HG02678 (cell line): ENCODE results near the gene TRUB2.
"Not testable (repeated sequence)": the region's sequence is repeated elsewhere in the genome, so short reads cannot be mapped to it uniquely, and the experiment has no call there.

Experiments used
- ATAC-seq: cut with Tn5 transposase; IDR thresholded peaks from one replicate; pipeline ENCODE4 v1.9.1; 2021; ENCODE audit warnings: mild to moderate bottlenecking, moderate library complexity; ENCODE audit not compliant: unreplicated experiment

TRUB2 gene

DNA sequence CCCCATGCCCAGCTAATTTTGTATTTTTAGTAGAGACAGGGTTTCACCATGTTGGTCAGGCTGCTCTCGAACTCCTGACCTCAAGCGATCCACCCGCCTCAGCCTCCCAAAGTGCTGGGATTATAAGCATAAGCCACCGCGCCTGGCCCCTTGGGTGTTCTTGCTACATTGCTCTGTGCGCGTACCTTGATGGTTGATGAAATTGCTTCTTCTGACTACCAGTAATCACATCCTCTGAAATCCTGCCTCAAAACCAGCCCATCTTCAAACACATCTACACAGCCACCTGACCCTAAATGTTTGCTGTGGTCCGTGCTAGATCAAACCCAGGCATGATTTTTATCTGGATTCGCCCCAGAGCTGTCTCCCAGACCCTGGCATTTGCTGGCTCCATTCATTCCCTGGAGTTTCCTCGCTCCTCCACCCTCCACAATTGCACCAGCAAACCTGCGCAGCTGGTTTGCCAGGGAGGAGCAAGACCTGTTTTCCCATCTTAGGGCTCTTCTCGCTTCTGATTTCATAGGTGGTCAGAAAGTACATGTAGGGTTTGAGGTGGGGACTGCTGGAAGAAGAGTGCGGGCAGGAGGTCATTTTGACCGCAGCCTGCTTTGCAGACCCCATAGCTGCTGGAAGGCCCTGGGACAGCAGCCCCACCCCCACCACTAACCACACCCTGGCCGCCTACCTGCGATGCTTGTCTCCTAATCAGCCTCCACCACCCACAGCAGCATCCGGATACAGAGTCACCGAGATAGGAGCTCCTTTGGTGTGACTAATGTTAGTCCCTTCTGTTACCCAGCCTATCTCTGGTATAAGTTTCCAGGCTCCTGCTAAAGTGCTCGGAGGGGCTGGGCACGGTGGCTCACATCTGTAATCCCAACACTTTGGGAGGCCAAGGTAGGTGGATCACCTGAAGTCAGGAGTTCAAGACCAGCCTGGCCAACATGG, 23.4 kb downstream of the TRUB2 start:
- ATAC-seq = no peak

DNA sequence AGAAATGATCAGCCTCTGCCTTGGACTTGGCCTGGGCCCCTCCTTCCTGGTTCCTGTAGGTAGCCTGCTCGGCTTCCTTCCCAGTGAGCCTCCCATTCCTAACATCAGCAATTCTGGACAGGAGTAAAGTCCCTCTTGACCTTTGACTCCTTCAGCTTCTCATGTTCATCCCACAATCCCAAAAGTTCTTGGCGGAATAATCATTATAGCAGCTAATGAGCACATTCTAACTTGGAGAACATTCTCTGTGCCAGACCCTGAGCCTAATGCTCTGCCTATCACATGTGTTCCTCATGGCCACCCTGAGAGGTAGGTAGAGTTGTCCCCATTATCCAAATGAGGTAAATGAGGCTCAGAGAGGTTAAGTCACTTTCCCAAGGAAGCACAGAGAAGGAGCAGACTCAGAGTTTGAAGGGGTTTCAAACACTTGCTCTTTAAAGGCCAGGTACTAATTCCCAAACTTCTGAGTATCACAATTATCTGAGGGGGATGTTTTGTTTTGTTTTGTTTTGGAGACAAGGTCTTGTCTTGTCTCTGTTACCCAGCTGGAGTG, 24.9 kb downstream of the TRUB2 start:
- ATAC-seq = no peak

DNA sequence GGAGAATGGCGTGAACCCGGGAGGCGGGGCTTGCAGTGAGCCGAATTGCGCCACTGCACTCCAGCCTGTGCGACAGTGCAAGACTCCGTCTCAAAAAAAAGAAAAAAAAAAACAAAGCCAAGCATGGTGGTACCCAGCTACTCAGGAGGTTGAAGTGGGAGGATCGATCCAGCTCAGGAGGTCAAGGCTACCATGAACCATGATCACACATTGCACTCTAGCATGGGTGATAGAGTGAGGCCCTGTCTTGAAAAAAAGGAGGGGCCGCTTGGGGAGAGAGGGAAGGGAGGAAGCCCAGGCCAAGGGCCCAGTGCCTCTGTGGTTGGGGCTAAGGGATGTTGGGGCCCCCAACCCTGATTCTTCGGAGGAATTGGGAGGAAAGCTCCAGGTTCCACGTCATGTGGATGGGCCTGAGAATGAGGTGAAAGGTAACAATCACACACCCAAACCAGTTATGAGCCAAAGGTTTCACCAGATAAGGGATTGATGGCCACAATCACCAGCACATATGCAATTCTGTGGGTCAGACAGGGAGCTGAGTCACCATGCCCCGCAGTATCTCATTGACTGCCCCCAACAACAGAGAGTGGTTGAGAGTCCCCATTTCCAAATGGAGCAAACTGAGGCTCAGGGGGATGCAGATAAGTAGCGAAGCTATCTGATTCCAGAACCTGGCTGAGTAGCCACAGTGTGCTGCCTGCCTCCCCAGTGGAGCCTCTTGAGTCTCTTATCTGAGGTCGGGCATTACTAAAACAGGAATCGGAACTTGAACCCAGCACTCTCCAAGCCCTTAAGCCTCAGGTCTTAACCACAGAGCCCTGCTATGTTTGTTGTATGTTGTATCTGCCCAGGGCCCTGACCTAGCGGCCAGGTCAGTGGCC, 25.7 kb downstream of the TRUB2 start:
- no peak for ATAC-seq

DNA sequence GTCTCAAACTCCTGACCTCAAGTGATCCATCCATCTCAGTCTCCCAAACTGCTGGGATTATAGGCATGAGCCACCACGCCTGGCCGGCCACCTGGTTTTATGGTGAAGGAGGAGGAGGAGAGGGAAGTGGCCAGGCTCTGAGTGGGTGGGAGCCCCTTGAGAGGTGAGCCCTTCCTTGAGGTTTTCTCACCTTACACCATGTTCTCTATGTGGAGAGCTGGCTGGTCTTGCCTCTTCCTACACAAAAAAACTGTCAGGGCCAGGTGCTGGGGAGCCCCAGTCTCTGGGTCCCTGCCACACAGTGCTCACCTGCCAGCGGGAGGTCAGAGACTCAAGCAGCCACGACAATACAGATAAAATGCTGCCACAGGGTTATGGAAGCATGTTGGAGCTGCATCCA, 28.1 kb downstream of the TRUB2 start:
- no peak for ATAC-seq

DNA sequence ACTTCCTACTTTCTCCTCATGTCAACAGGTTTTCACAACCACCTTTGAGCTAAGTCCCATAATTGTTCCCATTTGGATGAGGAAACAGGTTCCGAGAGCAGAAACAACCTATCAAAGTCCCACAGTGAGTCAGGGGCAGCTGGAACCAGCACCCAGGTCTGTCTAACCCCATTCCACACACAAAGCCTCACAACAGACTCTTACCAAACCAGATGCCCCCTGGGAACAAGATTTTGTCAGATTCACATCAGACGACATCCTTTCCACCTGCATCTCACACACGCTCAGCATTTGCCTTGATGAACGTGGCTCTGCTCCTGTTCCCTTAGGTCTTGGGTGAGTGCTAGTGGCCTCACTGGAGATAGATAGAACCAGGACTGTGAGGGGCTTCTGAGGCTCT, 29.2 kb downstream of the TRUB2 start:
- no peak for ATAC-seq

DNA sequence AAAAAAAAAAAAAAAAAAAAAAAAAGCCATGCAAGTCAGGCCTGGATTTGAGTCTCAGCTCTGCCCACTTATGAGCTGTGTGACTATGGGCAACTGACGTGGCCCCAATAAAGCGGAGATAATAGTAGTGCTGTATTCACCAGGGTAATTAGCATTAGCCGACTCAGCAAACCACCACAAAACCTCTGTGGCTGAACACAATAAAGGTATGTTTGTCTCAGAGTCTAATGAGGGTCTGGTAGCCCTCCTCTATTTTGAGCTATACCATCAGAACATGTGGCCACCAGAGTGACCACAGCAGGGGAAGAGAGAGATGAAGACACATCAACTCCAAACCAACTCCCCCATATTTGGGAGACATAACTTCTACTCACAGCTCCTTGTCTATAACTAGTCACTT, 30.2 kb downstream of the TRUB2 start:
- ATAC-seq = no peak

DNA sequence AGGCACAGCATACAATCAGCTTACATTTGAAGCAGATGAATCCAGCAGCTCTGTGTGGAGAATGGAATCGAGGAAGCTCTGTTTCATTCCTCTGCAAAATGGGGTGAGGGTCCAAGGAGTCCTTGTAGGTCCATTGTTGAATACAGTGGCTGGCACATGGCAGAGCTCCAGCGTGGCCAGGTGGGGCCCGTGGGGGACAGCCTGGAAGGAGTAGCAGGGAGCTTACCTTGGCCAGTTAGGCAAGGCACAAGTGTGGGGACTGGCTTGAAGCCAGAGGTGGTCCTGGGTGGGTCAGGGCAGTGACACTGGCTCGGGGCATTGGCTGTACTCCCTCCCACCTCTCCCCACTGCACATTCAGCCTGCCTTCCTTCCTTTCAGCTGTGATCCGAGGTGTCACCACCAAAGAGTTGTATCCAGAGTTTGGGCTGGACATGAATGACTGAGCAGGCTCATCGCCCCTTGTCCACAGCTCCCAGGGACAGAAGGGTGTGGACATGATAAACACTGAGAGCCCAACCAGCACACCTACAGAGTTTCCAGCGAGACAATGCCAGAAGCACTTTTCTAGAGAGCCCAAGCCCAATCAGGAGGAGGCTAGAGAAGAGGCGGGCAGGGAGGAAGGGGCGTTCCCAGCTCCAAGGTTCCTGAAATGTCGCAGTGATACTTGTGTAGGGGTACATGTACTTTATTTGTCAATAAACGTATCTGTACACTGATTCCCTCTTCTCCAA, 33.8 kb downstream of the TRUB2 start:
- no peak for ATAC-seq

DNA sequence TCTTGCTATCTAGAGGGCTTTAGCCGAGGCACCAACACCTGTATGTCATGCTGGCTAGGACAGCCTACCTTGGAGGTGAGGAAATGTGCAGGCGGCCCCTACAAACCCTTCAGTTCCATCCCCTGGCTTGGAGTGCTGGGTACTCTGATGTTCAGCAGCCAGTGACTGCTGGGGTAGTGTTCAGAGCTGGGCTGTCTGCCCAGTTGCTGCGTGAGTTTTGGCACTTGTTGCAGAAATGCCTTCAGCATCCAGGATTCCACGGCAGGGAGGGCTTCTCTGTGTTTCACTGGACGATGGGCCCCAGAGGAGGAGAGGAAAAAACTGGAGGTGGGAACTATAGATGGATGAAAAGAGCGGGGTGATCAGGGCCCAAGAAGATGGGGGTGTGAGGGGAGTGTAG, 35.8 kb downstream of the TRUB2 start:
- ATAC-seq = no peak

DNA sequence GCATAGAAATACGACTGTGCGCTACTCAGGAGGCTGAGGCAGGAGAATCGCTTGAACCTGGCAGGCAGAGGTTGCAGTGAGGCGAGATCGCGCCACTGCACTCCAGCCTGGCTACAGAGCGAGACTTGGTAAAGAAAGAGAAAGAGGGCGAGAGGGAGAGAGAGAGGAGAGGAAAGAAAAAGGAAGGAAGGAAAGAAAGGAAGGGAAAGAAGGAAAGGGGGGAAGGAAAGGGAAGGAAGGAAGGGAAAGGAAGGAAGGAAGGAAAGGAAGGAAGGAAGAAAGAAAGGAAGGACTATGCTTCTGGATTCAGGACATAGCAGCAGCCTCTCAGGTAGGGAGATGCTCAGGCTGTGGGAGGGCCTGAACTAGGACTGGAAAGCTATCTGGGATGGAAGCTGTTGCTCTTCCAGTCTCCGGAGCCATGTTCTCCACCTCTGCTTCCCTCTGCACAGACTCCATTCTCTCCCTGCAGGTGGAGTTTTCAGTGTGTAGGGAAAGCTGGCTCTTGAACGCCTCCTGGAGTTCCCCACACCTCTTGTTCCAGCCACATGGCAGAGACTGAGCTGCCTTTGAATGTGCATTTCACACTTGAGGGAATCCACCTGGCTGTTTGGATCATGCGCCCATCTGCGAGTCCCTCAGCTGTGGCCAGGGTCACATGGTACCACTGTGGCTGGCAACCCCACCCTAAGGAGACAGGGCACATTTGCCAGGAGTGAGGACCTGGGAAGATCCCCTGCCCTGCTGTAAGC, 37.0 kb downstream of the TRUB2 start:
- no peak for ATAC-seq

DNA sequence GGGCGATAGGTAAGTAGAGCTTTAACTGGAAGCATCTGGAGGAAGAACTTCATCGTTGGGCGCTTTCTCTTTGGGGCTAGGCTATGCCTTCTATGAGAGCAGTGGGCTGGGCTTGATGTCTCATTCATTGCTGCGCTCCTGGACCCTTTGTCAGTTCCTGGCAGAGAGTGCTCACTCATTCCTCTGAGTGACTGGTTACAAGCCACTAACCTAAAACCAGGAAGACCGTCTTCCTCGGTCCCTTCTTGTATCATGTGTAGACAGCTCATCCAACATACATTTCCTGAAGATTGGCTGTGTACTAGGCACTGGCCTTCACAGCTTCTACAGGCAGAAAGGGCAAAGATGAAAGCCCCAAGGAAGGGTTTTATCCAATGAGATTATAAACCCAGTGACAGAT, 39.7 kb downstream of the TRUB2 start:
- ATAC-seq = no peak

DNA sequence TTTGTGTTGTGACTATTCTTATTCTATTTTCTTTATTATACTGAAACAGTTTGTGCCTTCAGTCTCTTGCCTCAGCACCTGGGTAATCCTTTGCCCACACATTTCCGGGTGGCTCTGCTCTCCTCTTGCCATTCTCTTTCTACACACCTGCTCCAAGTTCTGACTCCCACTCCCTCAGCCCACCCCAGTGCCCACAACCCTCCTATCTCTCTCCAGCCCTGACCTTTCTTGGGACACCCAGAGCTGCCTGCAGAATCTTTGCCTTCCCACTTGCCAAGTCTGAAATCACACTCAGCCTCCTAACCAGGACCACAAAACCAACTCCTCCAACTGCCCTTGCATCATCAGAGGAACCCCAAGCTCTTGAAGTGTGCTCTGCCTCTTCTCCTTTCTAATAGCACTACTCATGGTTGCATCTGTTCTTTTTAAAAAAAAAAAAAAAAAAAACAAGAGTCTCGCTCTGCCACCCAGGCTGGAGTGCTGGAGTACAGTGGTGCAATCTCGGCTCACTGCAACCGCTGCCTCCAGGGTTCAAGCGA, 42.1 kb downstream of the TRUB2 start:
- ATAC-seq = no peak

DNA sequence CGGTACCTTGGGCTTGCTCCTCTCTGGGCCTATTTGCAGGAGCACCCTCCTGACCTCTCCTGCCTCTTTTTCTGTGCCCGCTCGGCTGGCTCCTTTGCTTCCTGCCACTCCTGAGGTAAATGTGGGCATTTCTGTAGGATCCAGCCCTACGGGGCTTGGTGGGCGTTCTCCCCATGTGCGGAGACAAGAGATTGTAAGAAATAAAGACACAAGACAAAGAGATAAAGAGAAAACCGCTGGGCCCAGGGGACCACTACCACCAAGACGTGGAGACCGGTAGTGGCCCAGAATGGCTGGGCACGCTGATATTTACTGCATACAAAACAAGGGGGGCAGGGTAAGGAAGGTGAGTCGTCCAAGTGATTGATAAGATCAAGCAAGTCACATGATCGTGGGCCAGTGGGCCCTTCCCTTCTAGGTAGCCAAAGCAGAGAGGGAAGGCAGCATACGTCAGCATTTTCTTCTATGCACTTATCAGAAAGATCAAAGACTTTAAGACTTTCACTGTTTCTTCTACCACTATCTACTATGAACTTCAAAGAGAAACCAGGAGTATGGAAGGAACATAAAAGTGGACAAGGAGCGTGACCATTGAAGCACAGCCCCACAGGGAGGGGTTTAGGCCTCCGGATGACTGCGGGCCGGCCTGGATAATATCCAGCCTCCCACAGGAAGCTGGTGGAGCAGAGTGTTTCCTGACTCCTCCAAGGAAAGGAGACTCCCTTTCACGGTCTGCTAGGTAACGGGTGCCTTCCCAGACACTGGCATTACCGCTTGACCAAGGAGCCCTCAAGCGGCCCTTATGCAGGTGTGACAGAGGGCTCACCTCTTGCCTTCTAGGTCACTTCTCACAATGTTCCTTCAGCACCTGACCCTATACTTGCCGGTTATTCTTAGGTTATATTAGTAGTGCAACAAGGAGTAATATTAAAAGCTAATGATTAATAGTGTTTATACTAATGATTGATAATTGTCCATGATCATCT, 42.9 kb downstream of the TRUB2 start:
- not testable (repeated sequence) for ATAC-seq

DNA sequence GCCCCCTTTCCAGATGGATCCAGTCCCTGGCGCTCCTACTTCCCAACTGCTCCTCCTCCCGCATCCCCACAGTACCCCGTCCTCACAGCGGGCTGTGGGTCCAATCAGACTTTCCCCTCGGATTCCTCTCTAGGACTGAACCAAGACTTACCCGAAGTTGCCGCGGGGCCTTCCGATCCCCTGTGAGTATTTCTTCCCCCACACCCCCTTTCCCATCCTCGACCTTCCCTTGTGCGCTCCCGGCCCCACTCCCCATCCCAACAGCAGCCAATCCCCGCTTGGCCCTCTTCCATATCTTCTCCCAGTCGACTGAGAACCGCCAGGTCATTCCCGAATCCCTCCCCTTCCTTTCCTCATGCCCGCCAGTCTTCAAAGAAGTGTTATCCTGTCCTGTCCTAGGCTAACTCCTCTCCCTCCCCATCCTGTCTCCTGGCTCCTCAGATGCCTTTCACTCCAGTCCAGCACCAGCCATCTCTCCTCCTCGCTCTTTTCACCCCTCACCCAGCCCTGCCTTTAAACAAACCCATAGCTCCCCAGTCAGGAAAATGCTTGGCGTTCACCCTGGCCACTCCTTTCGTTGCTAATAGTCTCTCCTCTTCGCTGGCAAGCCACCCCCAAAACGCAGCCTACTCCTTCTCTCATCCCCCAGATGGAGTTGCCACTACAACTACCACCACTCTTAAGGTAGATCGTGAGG, 45.5 kb downstream of the TRUB2 start:
- no peak for ATAC-seq

DNA sequence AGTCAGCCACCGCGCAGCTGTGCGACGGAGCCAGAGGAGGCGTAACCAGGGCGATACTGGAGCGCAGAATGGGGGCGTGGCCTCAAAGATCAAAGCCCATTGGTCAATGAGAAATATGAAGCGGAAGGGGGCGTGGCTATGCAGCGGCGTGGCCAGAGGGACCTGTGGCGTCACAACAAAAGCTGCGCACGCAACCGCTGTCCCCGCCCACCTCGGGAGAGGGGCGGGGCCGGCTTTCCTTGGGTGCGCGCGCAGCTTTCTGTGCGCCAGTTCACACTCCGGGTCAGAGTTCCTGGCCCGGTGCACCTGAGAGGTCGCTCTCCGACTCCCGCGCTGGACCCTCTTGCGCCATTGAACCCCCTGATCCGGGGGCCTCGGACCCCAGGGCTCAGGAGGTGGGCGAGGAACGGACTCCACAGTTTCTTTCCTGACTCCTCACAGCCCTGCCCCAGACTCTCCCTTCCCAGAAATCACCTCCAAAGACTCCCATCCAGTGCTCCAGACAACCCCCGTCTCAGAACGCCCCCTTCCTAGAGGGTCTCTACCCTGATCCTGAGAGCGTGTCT, 46.2 kb downstream of the TRUB2 start, which contains the start of gene SWI5:
SWI5 (plus strand) TSS at position 269 of the 566 bp plus-strand sequence.
- ATAC-seq = peak; percentile 98

DNA sequence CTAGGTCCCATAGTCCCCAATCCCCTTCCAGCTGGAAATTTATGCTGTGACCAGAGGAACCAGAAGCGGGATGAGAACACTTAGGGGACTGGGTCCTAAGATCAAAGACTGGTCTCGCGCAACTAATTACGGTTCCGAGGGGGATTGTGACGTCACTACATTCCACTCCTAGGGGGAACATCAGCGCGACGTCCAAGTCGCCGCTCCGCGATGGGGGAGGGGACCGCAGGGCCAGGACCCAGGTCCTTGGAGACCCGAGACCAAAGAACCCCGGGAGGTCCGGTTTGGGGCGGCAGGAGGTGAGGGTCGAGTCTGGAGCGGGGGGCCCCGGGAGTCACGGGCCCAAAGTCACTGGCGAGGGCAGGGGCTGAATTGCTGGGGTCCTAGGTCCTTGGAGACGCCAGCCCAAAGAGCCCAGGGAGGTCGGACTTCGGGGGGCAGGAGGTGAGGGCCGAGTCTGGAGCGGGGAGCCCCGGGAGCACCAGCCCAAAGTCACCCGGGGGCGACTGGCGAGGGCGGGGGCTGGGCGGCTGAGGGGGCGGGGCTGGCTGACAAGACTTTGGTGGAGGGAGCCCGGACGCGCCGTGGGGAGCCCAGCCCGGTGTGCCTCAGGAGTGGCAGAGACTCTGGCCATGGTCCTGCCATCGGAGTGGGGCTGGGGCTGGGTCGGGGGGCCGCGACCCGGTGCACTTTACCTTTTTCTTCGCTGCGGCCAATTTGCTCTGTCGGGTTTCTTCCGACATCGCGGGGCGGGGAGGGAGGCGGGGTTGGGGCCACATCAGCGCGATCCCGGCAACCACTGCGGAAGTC, 46.8 kb downstream of the TRUB2 start, which contains the start of gene GOLGA2:
GOLGA2 (minus strand) TSS at position 810 of the 810 bp plus-strand sequence; CDS start at position 779, 31 bp downstream.
- ATAC-seq = peak; percentile 43

DNA sequence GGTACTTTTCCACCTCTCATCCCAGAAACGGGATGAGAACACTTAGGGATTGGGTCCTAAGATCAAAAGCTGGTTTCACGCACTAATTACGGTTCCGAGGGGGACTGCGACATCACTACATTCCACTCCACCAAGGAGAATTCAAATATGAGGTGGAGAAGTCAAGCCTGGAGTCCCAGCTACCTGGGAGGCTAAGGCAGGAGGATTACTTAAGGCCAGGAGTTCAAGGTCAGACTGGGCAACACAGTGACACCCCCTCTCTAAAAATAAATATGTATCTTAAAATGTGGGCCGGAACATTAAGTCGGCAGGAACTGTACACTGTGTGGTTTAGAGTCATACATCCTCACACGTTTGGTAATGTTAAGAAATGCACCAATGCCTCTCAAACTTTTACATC, 48.0 kb downstream of the TRUB2 start:
- no peak for ATAC-seq

DNA sequence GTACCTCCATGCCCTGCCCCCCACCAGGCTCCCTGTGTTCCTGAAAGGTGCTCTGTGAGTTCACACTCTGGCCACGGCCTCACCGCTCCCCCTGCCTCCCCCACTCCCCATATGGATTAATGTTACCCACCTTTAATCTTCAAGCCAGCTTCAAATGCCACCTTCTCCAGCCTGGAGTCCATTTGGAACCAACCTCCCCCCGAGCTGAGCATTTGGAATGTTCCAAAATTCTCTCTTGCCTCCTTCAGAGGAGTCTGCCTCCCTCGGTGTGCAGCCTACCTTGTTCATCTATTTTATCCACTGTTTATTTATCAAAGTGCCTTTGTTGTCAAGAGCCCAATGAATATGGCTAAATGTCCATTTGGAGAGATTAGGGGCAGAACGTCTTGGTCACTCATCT, 50.7 kb downstream of the TRUB2 start:
- ATAC-seq = no peak
